Liver (tissue), 2 donors: Measurements from ENCODE around the gene KIRREL3.
A peak's percentile ranks its signal among the peaks of the same experiment; 100 is the strongest.

Experiments used
- MAX ChIP-seq: IDR thresholded peaks from 2 replicates; pipeline ENCODE4 v1.6.1; 2016; ENCODE audit warnings: antibody characterized with exemption
- TF ChIP-seq, protein P1 (sequence below): fragments of 150-350 bp; IDR thresholded peaks from 2 replicates; pipeline ENCODE4 v1.5.1; 2017; ENCODE audit warnings: improper control_type of control experiment, low read depth, low read length; ENCODE audit not compliant: missing input control
- donor health status: healthy.

DNA sequence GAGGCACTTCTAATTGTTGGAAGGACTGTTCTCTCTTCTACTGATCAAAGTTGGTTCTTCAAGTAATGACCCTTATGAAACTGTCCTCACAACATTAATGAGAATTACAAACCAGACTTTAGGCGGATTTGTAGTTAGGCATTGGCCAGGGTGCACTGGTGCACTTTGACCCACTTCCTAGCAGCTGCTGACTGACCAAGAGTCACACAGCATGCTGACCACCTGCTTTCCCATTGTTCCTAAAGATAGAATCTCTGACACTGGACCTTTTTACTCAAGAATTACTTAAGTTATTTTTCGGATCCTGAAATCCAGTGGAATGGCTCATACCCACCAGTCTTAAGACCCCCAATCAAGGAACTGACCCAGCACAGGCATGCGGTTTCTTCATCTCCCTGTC lies 381.1 kb downstream of the KIRREL3 start:
- TF ChIP-seq, protein P1, sequence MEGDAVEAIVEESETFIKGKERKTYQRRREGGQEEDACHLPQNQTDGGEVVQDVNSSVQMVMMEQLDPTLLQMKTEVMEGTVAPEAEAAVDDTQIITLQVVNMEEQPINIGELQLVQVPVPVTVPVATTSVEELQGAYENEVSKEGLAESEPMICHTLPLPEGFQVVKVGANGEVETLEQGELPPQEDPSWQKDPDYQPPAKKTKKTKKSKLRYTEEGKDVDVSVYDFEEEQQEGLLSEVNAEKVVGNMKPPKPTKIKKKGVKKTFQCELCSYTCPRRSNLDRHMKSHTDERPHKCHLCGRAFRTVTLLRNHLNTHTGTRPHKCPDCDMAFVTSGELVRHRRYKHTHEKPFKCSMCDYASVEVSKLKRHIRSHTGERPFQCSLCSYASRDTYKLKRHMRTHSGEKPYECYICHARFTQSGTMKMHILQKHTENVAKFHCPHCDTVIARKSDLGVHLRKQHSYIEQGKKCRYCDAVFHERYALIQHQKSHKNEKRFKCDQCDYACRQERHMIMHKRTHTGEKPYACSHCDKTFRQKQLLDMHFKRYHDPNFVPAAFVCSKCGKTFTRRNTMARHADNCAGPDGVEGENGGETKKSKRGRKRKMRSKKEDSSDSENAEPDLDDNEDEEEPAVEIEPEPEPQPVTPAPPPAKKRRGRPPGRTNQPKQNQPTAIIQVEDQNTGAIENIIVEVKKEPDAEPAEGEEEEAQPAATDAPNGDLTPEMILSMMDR: no peak
- TF ChIP-seq MAX: peak; percentile 85
